GM19099 (cell line): Measurements from ENCODE around the gene PAX8.

Source experiments
- POLR2A ChIP-seq: IDR thresholded peaks from 3 replicates; pipeline ENCODE4 v1.6.1; 2011; ENCODE audit warnings: low read depth; ENCODE audit not compliant: insufficient read length; ENCODE audit errors: extremely low read depth

The PAX8 gene

GRCh38 chr2:113227290-113227689, 51.4 kb downstream of the PAX8 start:
- TF ChIP-seq POLR2A, result no peak

GRCh38 chr2:113226462-113226861, 52.3 kb downstream of the PAX8 start:
- no peak for TF ChIP-seq POLR2A

GRCh38 chr2:113225263-113226259, 53.2 kb downstream of the PAX8 start:
- no peak for TF ChIP-seq POLR2A

- TF ChIP-seq POLR2A, result no peak
These were observed 54.0 kb downstream of the PAX8 start for GRCh38 chr2:113224647-113225236.

- no peak for TF ChIP-seq POLR2A
These were observed 54.9 kb downstream of the PAX8 start for GRCh38 chr2:113223813-113224212.

- TF ChIP-seq POLR2A, result no peak
These were observed 56.9 kb downstream of the PAX8 start for GRCh38 chr2:113221846-113222245.

GRCh38 chr2:113220970-113221708, 57.6 kb downstream of the PAX8 start:
- no peak for TF ChIP-seq POLR2A

- no peak for TF ChIP-seq POLR2A
These were observed 58.7 kb downstream of the PAX8 start for GRCh38 chr2:113219889-113220641.

- TF ChIP-seq POLR2A, result no peak
These were observed 59.2 kb downstream of the PAX8 start for GRCh38 chr2:113219525-113219888.

- no peak for TF ChIP-seq POLR2A
These were observed 59.7 kb downstream of the PAX8 start for GRCh38 chr2:113219092-113219441.

GRCh38 chr2:113218283-113219091, 60.2 kb downstream of the PAX8 start:
- TF ChIP-seq POLR2A, result no peak

- TF ChIP-seq POLR2A, result no peak
These were observed 61.1 kb downstream of the PAX8 start for GRCh38 chr2:113217455-113218282.

- no peak for TF ChIP-seq POLR2A
These were observed 61.7 kb downstream of the PAX8 start for GRCh38 chr2:113216891-113217454.
